IMR-90 (cell line): ENCODE measurements around the gene CDC37L1. TPM values are rescaled to one million over a fixed set of nuclear protein-coding genes. Genes with fewer than 3 reads are reported as not detected.

ENCODE experiments used
- ATAC-seq: fragments of 200-7000 bp; cut with Tn5 transposase; 2 replicates; pipeline ENCODE4 v1.9.1; 2020; ENCODE audit warnings: low read depth, mild to moderate bottlenecking, moderate library complexity
- BruUV-seq: library from RNA; stranded (reverse); fragments of 400-500 nt; replicated peaks from 2 replicates; lab custom pipeline; 2021; lab: Mats Ljungman, UMichigan
- CTCF ChIA-PET: fragments of 300-600 bp; formaldehyde crosslinking; extraction: SDS; loops from one replicate; lab custom pipeline; 2021; ENCODE audit warnings: antibody characterized with exemption; lab: Yijun Ruan, JAX
- POLR2A ChIA-PET: fragments of 300-600 bp; sonication (Branson Sonifier 250); formaldehyde crosslinking; loops from one replicate; lab custom pipeline; 2022; ENCODE audit warnings: antibody characterized with exemption; ENCODE audit not compliant: unreplicated experiment; lab: Charles Lee
- DNase-seq: peaks from one replicate; pipeline ENCODE4 v3.0.0; 2013
- H2AFZ ChIP-seq: replicated peaks from 2 replicates; pipeline ENCODE3; 2013; ENCODE audit warnings: low read length, mild to moderate bottlenecking; ENCODE audit not compliant: poor library complexity
- H2AK5ac ChIP-seq: 2 replicates; pipeline ENCODE4 v1.6.1; 2013; ENCODE audit warnings: low read depth, low read length, inconsistent platforms
- H2AK9ac ChIP-seq: replicated peaks from 2 replicates; pipeline ENCODE3; 2013; ENCODE audit warnings: mild to moderate bottlenecking, low read depth, low read length, moderate library complexity; ENCODE audit not compliant: poor library complexity
- H2BK120ac ChIP-seq: 2 replicates; pipeline ENCODE4 v1.6.1; 2013; ENCODE audit warnings: low read depth, low read length, inconsistent platforms
- H2BK15ac ChIP-seq: 3 replicates; pipeline ENCODE4 v1.6.1; 2013; ENCODE audit warnings: low read depth, low read length, inconsistent platforms
- H2BK20ac ChIP-seq: 2 replicates; pipeline ENCODE4 v1.6.1; 2013; ENCODE audit warnings: low read depth, mild to moderate bottlenecking, inconsistent platforms, low read length, moderate library complexity
- H2BK5ac ChIP-seq: 2 replicates; pipeline ENCODE4 v1.6.1; 2013; ENCODE audit warnings: mild to moderate bottlenecking, low read depth, low read length, inconsistent platforms; ENCODE audit not compliant: poor library complexity, severe bottlenecking
- H3K14ac ChIP-seq: replicated peaks from 2 replicates; pipeline ENCODE4 v1.6.1; 2013; ENCODE audit warnings: low read depth, low read length, inconsistent platforms
- H3K18ac ChIP-seq: 2 replicates; pipeline ENCODE4 v1.6.1; 2013; ENCODE audit warnings: low read depth, low read length, control low read depth
- H3K23ac ChIP-seq: 2 replicates; pipeline ENCODE4 v1.6.1; 2013; ENCODE audit warnings: low read depth, low read length, inconsistent platforms
- H3K27ac ChIP-seq: 2 replicates; pipeline ENCODE4 v1.5.1; 2013; ENCODE audit warnings: mild to moderate bottlenecking, control low read depth, low read length; ENCODE audit not compliant: insufficient read depth
- H3K27me3 ChIP-seq: 2 replicates; pipeline ENCODE4 v1.6.1; 2013; ENCODE audit warnings: low read length; ENCODE audit not compliant: control insufficient read depth, insufficient read depth
- H3K36me3 ChIP-seq: 2 replicates; pipeline ENCODE4 v1.6.1; 2013; ENCODE audit warnings: low read length, mixed read lengths; ENCODE audit not compliant: control insufficient read depth, insufficient read depth
- H3K4ac ChIP-seq: 2 replicates; pipeline ENCODE4 v1.6.1; 2013; ENCODE audit warnings: low read depth, low read length, inconsistent platforms
- H3K4me1 ChIP-seq: 2 replicates; pipeline ENCODE4 v1.6.1; 2013; ENCODE audit warnings: low read length, mixed read lengths; ENCODE audit not compliant: control insufficient read depth, insufficient read depth
- H3K4me2 ChIP-seq: 2 replicates; pipeline ENCODE4 v1.6.1; 2013; ENCODE audit warnings: low read depth, mild to moderate bottlenecking, control low read depth, low read length, moderate library complexity
- H3K4me3 ChIP-seq: 2 replicates; pipeline ENCODE4 v1.5.1; 2013; ENCODE audit warnings: low read depth, mild to moderate bottlenecking, control low read depth, low read length, moderate library complexity; ENCODE audit not compliant: insufficient read depth
- H3K56ac ChIP-seq: 2 replicates; pipeline ENCODE4 v1.6.1; 2013; ENCODE audit warnings: low read length, inconsistent platforms; ENCODE audit not compliant: insufficient read depth; ENCODE audit errors: extremely low read depth
- H3K79me1 ChIP-seq, 2 experiments: 2 replicates each; pipeline ENCODE4 v1.6.1; 2013; ENCODE audit warnings: low read length in 2 of 2, inconsistent platforms in 1 of 2, low read depth in 1 of 2
- H3K9ac ChIP-seq: 2 replicates; pipeline ENCODE4 v1.6.1; 2013; ENCODE audit warnings: low read depth, low read length, control low read depth
- H3K9me1 ChIP-seq: 2 replicates; pipeline ENCODE4 v1.6.1; 2013; ENCODE audit warnings: low read length, inconsistent platforms; ENCODE audit not compliant: insufficient read depth
- H3K9me3 ChIP-seq: 2 replicates; pipeline ENCODE4 v1.6.1; 2013; ENCODE audit warnings: low read length; ENCODE audit not compliant: control insufficient read depth, insufficient read depth
- H4K20me1 ChIP-seq: 2 replicates; pipeline ENCODE4 v1.6.1; 2013; ENCODE audit warnings: low read length, inconsistent platforms; ENCODE audit not compliant: insufficient read depth
- H4K5ac ChIP-seq: 2 replicates; pipeline ENCODE4 v1.6.1; 2013; ENCODE audit warnings: mild to moderate bottlenecking, low read depth, low read length, control low read depth
- H4K8ac ChIP-seq, 2 experiments: 2 replicates each; pipeline ENCODE4 v1.6.1; 2013; ENCODE audit warnings: low read depth in 2 of 2, low read length in 2 of 2, control low read depth in 1 of 2, inconsistent platforms in 1 of 2
- H4K91ac ChIP-seq: 2 replicates; pipeline ENCODE4 v1.6.1; 2013; ENCODE audit warnings: low read depth, low read length, inconsistent platforms; ENCODE audit not compliant: insufficient read depth
- CEBPB ChIP-seq: IDR thresholded peaks from 2 replicates; pipeline ENCODE4 v1.6.1; 2012; ENCODE audit warnings: low read depth, low read length, improper control_type of control experiment
- CHD1 ChIP-seq: IDR thresholded peaks from 2 replicates; pipeline ENCODE4 v1.6.1; 2012; ENCODE audit warnings: low read depth, low read length, improper control_type of control experiment
- MAZ ChIP-seq: IDR thresholded peaks from 2 replicates; pipeline ENCODE4 v1.6.1; 2012; ENCODE audit warnings: low read depth, mild to moderate bottlenecking, low read length, improper control_type of control experiment, moderate library complexity, borderline replicate concordance
- WGBS, 2 experiments: methylation state at CpG; one replicate each; pipeline versions ENCODE4 v1.1.5 to v1.1.7; 2013; ENCODE audit warnings: missing lambda C conversion rate in 2 of 2; ENCODE audit not compliant: insufficient read length in 1 of 2; ENCODE audit errors: extremely low coverage in 2 of 2; 5-methylcytosine and 5-hydroxymethylcytosine counted together
- dilution Hi-C: fragments of 300-500 bp; cut with HindIII; formaldehyde crosslinking; loops from one replicate; pipeline ENCODE4 v1.14.3; 2018; ENCODE audit warnings: low sequenced_read_pairs; ENCODE audit not compliant: unreplicated experiment
- in situ Hi-C: fragments of 300-500 bp; cut with MboI; formaldehyde crosslinking; loops from 3 replicates; pipeline ENCODE4 v1.14.3; 2019; ENCODE audit warnings: low sequenced_read_pairs, inconsistent platforms, mixed read lengths
- intact Hi-C: fragments of 100-400 bp; cut with micrococcal nuclease; formaldehyde crosslinking; loops from 2 replicates; pipeline ENCODE4 v1.10.0; 2022
- polyA plus RNA-seq, 3 experiments: library from polyadenylated mRNA; depleted of rRNA; stranded (reverse); fragments of >200 nt; gene quantifications; 2 replicates each; pipeline ENCODE4 v1.2.3, GENCODE V29; 2012; ENCODE audit warnings: low replicate concordance in 1 of 3
- total RNA-seq: library from RNA; depleted of rRNA; stranded (reverse); fragments of >200 nt; gene quantifications from 2 replicates; pipeline ENCODE4 v1.2.3, GENCODE V29; 2012

Gene CDC37L1
- total and polyA plus RNA-seq, 2 of the 4 experiments (the other 2 are of a cell fraction), result 6.6 to 7.3 TPM

GRCh38 chr9:4700932-4701331 is 21.6 kb downstream of the CDC37L1 start:
- H4K8ac ChIP-seq, result no peak overlapping the region
- no peak overlapping the region for H2AFZ ChIP-seq
- H2BK20ac ChIP-seq, result no peak overlapping the region
- no peak overlapping the region for H3K9ac ChIP-seq
- no peak overlapping the region for H3K27ac ChIP-seq
- no peak overlapping the region for H3K18ac ChIP-seq
- no peak overlapping the region for H3K4me2 ChIP-seq
- WGBS, 2 experiments, result no CpG with 5 or more reads among the region's 2 CpGs
- no peaks in the 10 kb centered on the region for H3K9me3 ChIP-seq
- no peaks in the 10 kb centered on the region for H3K9me1 ChIP-seq
- H3K56ac ChIP-seq, result no peak overlapping the region
- in situ Hi-C loops (no loop called here), intact Hi-C loops (no loop called here), dilution Hi-C loops (no loop called here)
- no peak overlapping the region for H2BK120ac ChIP-seq
- H3K36me3 ChIP-seq, result peaks cover 6% of the 10 kb centered on the region
- H4K5ac ChIP-seq, result no peak overlapping the region
- peaks cover 6 to 8% of the 10 kb centered on the region in 2 experiments; a peak in 3 of 4 replicates for H3K79me1 ChIP-seq
- no peak overlapping the region for H2BK5ac ChIP-seq
- H3K27me3 ChIP-seq, result no peaks in the 10 kb centered on the region
- no peak overlapping the region for H3K14ac ChIP-seq
- H2AK5ac ChIP-seq, result no peak overlapping the region
- H2AK9ac ChIP-seq, result no peak overlapping the region
- peaks cover 3% of the 10 kb centered on the region; the same call in 1 of the 2 replicates for H3K4me1 ChIP-seq
- H2BK15ac ChIP-seq, result no peak overlapping the region
- ATAC-seq (no peak), DNase-seq (no peak)
- 0 out of 2 replicates have a peak, but pooled peaks cover 3% of the 10 kb centered on the region for H4K20me1 ChIP-seq
- ChIA-PET POLR2A (no interaction called here), CTCF (no interaction called here)
- TF ChIP-seq CHD1 (no peak), CEBPB (peak; percentile 74), MAZ (no peak)
- no peak overlapping the region for H3K4me3 ChIP-seq
- no TSS peak for BruUV-seq
- H3K23ac ChIP-seq, result no peak overlapping the region
- H3K4ac ChIP-seq, result no peak overlapping the region
- H4K91ac ChIP-seq, result no peak overlapping the region
